GM12892 (cell line): Measurements from ENCODE around the gene TCF20.

Experiments used
- POLR2A ChIP-seq: IDR thresholded peaks from 2 replicates; pipeline ENCODE4 v1.6.1; 2011; ENCODE audit warnings: low read depth, low read length, control low read depth
- POLR2AphosphoS5 ChIP-seq: IDR thresholded peaks from 2 replicates; pipeline ENCODE4 v1.6.1; 2011; ENCODE audit warnings: low read depth, low read length, control low read depth

- TF ChIP-seq POLR2AphosphoS5: no peak
- TF ChIP-seq POLR2A: no peak
Measured at GRCh38 chr22:42265321-42265720, 5.1 kb downstream of the TCF20 start.
